Mesenchymal stem cell (in vitro differentiated cells and primary cell): ENCODE data around the gene VGF.

Source experiments
- small RNA-seq: library from polyadenylated mRNA; stranded (forward); fragments of <200 nt; extraction: miRNeasy Mini kit (QIAGEN cat#:217004); gene quantifications from one replicate; pipeline ENCODE3, GENCODE V24; 2013; ENCODE audit warnings: low read depth

VGF gene

Small RNA genes lying within 50 kb of the gene (small RNA-seq; reads per million reads assigned to genes)
- 0.86 reads per million for gene MIR4653
